DMS53 treated with DMSO at 0.1 percent for 48 hours (cell line): Measurements from ENCODE around the gene TNFAIP3.

Experiments
- DNase-seq: peaks from one replicate; lab custom pipeline; 2025; ENCODE audit not compliant: unreplicated experiment; lab: John Stamatoyannopoulos, UW

The TNFAIP3 gene

GRCh38 chr6:137921823-137922222 lies 54.8 kb downstream of the TNFAIP3 start:
- DNase-seq: no peak

DNA sequence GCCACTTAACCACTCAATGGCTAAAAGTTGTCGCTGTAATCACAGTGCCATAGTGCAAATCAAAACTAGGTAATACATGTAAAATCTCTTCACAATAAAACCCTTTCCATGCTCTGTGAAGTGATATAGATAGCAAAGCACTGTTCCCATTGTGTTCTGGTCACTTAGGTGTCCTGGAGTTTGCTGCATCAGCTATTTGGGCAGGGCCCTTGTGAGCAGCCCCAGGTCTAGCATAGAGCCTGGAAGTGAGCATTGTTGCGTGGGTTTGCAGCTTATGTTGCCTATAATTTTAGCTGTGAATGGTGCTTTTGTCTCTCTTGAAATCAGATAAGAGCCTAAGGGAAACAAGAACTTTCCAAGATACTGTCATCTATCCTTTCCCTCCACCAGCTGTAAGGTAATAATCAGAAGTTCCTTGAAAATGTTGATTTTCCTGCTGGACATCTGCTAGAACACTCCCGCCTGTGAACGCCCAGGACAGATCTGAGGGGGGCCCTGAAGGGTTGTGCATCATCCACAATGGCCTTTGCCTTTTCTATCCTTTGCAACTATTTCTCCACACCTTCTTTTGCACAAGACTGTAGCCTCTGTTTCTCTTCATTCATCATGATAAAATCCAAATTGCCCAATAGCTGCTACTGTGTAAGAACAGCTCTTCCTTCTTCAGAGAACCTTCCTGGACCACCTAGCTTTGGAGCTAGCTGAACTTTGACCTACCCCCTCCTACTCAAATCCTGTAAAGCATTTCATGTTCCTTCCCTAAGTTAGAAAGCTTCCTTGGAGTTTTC lies 57.0 kb downstream of the TNFAIP3 start:
- no peak for DNase-seq

DNA sequence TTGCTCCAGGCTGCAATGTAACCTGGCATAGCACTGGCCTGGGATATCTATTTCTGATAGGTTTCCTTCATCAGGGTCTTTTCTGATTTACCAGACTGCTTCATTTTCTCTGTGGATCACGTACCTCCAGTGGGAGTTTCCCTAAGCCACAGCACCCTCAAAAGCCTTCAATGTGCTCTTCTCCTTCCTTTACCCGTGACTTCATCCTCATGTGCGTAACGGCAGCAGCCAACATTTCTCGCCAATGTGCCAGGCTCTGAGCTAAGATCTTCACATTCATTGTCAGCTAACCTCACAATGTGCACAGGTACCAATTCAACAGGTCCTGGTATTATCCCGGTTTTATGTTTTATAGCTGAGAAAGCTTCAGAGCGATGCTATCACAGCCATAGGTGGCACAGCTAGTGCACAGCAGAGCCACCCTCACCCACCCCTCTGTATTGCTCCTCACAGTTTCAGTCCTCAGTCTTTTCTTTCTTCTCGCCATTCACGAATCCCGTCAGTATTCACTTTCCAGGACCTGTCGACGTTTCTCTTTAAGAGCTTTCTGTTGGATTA lies 58.2 kb downstream of the TNFAIP3 start:
- no peak for DNase-seq

DNA sequence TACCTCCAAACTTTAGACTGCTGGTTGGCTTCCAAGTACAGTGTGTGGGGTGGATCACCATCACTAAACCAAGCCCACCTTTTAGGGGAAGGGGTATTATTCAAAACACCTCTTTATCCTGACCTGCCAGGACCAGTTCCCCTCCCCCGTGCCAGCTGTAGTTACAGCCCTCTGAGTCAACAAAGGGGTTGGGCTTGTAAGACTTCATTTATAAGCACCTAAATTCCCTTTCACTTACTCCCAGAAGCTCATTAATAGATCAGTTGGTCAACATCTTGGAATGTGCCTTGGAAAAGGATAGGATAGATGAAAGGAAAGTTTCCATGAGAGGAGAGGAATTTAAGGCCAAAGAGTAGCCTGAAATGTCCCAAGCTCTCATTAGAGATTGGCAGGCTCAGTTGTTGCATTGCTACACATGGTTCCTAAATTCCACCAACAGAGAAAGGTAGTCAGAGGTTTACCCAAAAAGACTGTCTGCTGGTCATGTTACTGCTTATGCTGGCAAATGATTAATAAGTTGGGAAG lies 59.2 kb downstream of the TNFAIP3 start:
- no peak for DNase-seq

- no peak for DNase-seq
Observed at GRCh38 chr6:137926985-137927384, 59.9 kb downstream of the TNFAIP3 start.

GRCh38 chr6:137927777-137928218 lies 60.7 kb downstream of the TNFAIP3 start:
- DNase-seq: no peak

DNA sequence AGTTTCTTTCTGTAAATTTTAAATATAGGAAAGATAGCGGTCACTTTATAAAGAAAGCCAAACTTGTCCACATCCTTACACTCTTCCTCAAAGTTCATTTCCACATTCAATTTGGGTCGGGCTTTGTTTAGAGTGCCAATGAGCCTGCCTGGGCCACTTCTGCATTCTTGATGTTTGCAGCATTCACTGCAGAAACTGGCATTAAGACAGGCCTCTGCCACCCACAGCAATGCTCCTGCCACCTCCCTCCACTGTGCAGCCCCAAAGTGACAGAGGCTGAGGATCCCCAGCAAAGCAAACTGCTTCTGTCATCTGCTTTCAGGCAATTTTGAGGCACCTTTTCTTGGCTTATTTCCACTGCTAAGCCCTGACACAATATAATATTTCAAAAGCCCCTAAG lies 61.2 kb downstream of the TNFAIP3 start:
- no peak for DNase-seq

- no peak for DNase-seq
Observed at GRCh38 chr6:137931849-137932465, 64.9 kb downstream of the TNFAIP3 start.
